GM12872 (cell line): ENCODE data around the gene CALML4.

Experiments used
- CTCF ChIP-seq: IDR thresholded peaks from 3 replicates; pipeline ENCODE4 v1.5.1; 2011; ENCODE audit warnings: low read depth, mild to moderate bottlenecking, low read length, moderate library complexity; ENCODE audit not compliant: insufficient read depth

CALML4 gene

GRCh38 chr15:68204776-68205557 lies at the start of gene CALML4:
TSS of gene CALML4 (minus strand) at chr15:68205332. CDS start at chr15:68205247, 85 bp downstream.
- TF ChIP-seq CTCF = no peak

GRCh38 chr15:68252925-68253534 lies 47.9 kb upstream of the CALML4 start:
- peak; percentile 78 for TF ChIP-seq CTCF

- TF ChIP-seq CTCF = no peak
Observed at GRCh38 chr15:68249058-68249713, 44.1 kb upstream of the CALML4 start.

GRCh38 chr15:68244235-68244634 lies 39.1 kb upstream of the CALML4 start:
- no peak for TF ChIP-seq CTCF

GRCh38 chr15:68241088-68241935 lies 36.2 kb upstream of the CALML4 start:
- TF ChIP-seq CTCF = no peak

- TF ChIP-seq CTCF = no peak
Observed at GRCh38 chr15:68239025-68239424, 33.9 kb upstream of the CALML4 start.

GRCh38 chr15:68235022-68235421 lies 29.9 kb upstream of the CALML4 start:
- TF ChIP-seq CTCF = no peak
